Panc1 (cell line): ENCODE measurements around the gene USP32. TPM values are rescaled to one million over a fixed set of nuclear protein-coding genes. Genes with fewer than 3 reads are reported as not detected.

ENCODE experiments used
- ATAC-seq: fragments of 200-7000 bp; cut with Tn5 transposase; 2 replicates; pipeline ENCODE4 v1.9.1; 2020; ENCODE audit warnings: mild to moderate bottlenecking, moderate library complexity
- BruUV-seq: library from RNA; stranded (reverse); fragments of 400-500 nt; replicated peaks from 2 replicates; lab custom pipeline; 2021; lab: Mats Ljungman, UMichigan
- CTCF ChIA-PET: fragments of 300-600 bp; sonication (Branson Sonifier 250); formaldehyde crosslinking; loops from one replicate; lab custom pipeline; 2022; ENCODE audit warnings: antibody characterized with exemption; lab: Charles Lee
- POLR2A ChIA-PET: fragments of 300-600 bp; sonication (Branson Sonifier 250); formaldehyde crosslinking; loops from one replicate; lab custom pipeline; 2022; ENCODE audit warnings: antibody characterized with exemption; lab: Charles Lee
- DNase-seq: peaks from one replicate; pipeline ENCODE4 v3.0.0-alpha.2; 2010; ENCODE audit warnings: low read depth, low spot score
- H3K27ac ChIP-seq: 2 replicates; pipeline ENCODE4 v1.5.1; 2011; ENCODE audit warnings: mild to moderate bottlenecking, low read length, inconsistent platforms
- H3K27me3 ChIP-seq: fragments of 200-500 bp; sonication (Bioruptor generic); 2 replicates; pipeline ENCODE4 v1.6.0; 2014; ENCODE audit warnings: low read length, inconsistent platforms; ENCODE audit not compliant: control insufficient read depth, insufficient read depth
- H3K36me3 ChIP-seq: fragments of 200-500 bp; sonication (Bioruptor generic); 2 replicates; pipeline ENCODE4 v1.5.1; 2014; ENCODE audit warnings: inconsistent platforms, mild to moderate bottlenecking, low read length, moderate library complexity; ENCODE audit not compliant: control insufficient read depth, insufficient read depth
- H3K4me1 ChIP-seq: 2 replicates; pipeline ENCODE4 v1.5.1; 2011; ENCODE audit warnings: inconsistent platforms, mild to moderate bottlenecking, low read length, moderate library complexity; ENCODE audit not compliant: control insufficient read depth, insufficient read depth
- H3K4me3 ChIP-seq, 2 experiments: 2 replicates each; pipeline ENCODE4 v1.5.1; 2011 to 2012; ENCODE audit warnings: low read depth in 2 of 2, low read length in 2 of 2, mild to moderate bottlenecking in 2 of 2, inconsistent platforms in 1 of 2, moderate library complexity in 1 of 2
- H3K9me3 ChIP-seq: fragments of 200-500 bp; sonication (Bioruptor generic); 2 replicates; pipeline ENCODE4 v1.5.1; 2014; ENCODE audit warnings: low read depth, mild to moderate bottlenecking, inconsistent platforms, low read length, moderate library complexity; ENCODE audit not compliant: control insufficient read depth, insufficient read depth
- CTCF ChIP-seq: fragments of 450-650 bp; IDR thresholded peaks from 2 replicates; pipeline ENCODE4 v1.5.1; 2017; ENCODE audit warnings: mild to moderate bottlenecking
- POLR2AphosphoS5 ChIP-seq: IDR thresholded peaks from 2 replicates; pipeline ENCODE4 v1.6.1; 2012; ENCODE audit warnings: mild to moderate bottlenecking, low read depth, low read length, moderate library complexity
- SIN3A ChIP-seq: IDR thresholded peaks from 2 replicates; pipeline ENCODE4 v1.6.1; 2012; ENCODE audit warnings: low read depth, mild to moderate bottlenecking, low read length, moderate library complexity, borderline replicate concordance; ENCODE audit not compliant: insufficient read depth
- TCF7L2 ChIP-seq: IDR thresholded peaks from 2 replicates; pipeline ENCODE4 v1.6.1; 2011; ENCODE audit warnings: mild to moderate bottlenecking, low read depth, low read length, inconsistent platforms
- in situ Hi-C: cut with HindIII; loops from 2 replicates; pipeline ENCODE4 v1.10.0; 2016; ENCODE audit warnings: low sequenced_read_pairs, low pct_unique_long_range_greater_than_20kb
- intact Hi-C: fragments of 100-400 bp; cut with micrococcal nuclease; formaldehyde crosslinking; loops from one replicate; pipeline ENCODE4 v1.10.0; 2022; ENCODE audit not compliant: unreplicated experiment
- total RNA-seq: library from RNA; stranded (reverse); gene quantifications from one replicate; pipeline ENCODE4 v1.2.1, GENCODE V29; 2021; ENCODE audit not compliant: unreplicated experiment
- TF ChIP-seq, protein P1 (sequence below), 2 experiments: IDR thresholded peaks; 2 replicates each; pipeline ENCODE4 v1.6.1; 2011 to 2012; ENCODE audit warnings: low read depth in 2 of 2, control low read depth in 1 of 2, low read length in 1 of 2, mild to moderate bottlenecking in 1 of 2, moderate library complexity in 1 of 2; ENCODE audit not compliant: insufficient read depth in 1 of 2

Gene USP32
- total RNA-seq, 1 experiment from 2014 or later: 45.5 TPM

- DNase-seq (no peak), ATAC-seq (no peak)
- Histone ChIP-seq H3K27me3 (no peaks in the 10 kb centered on the region), H3K9me3 (no peaks in the 10 kb centered on the region), H3K27ac (no peak overlapping the region), H3K4me3 (no peak overlapping the region), H3K36me3 (peaks cover 11% of the 10 kb centered on the region; the same call in 1 of the 2 replicates), H3K4me1 (peaks cover 3% of the 10 kb centered on the region; the same call in 1 of the 2 replicates)
- CTCF ChIA-PET: no interaction called here
- in situ Hi-C loops: no loop called here
- TF ChIP-seq POLR2AphosphoS5: no peak
- no peak for TF ChIP-seq SIN3A
- no peak for TF ChIP-seq CTCF
- no peak for TF ChIP-seq TCF7L2
- TF ChIP-seq, protein P1, sequence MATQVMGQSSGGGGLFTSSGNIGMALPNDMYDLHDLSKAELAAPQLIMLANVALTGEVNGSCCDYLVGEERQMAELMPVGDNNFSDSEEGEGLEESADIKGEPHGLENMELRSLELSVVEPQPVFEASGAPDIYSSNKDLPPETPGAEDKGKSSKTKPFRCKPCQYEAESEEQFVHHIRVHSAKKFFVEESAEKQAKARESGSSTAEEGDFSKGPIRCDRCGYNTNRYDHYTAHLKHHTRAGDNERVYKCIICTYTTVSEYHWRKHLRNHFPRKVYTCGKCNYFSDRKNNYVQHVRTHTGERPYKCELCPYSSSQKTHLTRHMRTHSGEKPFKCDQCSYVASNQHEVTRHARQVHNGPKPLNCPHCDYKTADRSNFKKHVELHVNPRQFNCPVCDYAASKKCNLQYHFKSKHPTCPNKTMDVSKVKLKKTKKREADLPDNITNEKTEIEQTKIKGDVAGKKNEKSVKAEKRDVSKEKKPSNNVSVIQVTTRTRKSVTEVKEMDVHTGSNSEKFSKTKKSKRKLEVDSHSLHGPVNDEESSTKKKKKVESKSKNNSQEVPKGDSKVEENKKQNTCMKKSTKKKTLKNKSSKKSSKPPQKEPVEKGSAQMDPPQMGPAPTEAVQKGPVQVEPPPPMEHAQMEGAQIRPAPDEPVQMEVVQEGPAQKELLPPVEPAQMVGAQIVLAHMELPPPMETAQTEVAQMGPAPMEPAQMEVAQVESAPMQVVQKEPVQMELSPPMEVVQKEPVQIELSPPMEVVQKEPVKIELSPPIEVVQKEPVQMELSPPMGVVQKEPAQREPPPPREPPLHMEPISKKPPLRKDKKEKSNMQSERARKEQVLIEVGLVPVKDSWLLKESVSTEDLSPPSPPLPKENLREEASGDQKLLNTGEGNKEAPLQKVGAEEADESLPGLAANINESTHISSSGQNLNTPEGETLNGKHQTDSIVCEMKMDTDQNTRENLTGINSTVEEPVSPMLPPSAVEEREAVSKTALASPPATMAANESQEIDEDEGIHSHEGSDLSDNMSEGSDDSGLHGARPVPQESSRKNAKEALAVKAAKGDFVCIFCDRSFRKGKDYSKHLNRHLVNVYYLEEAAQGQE (IDR thresholded peaks at IDR 0.05; ENCODE audit: insufficient read depth in 1 of 2, low read depth in 2 of 2, low read length in 1 of 2): no peak
- BruUV-seq: no TSS peak
- intact Hi-C loops: no loop called here
- POLR2A ChIA-PET: interaction anchor here (0.6 kb wide), 1 partner anchor 185 kb away, joined by 4 read pairs; no protein-coding TSS in a partner anchor
Measured at GRCh38 chr17:60395508-60396065, 3.7 kb upstream of the USP32 start.

- POLR2A ChIA-PET: no interaction called here
Measured at GRCh38 chr17:60393840-60394723, 2.1 kb upstream of the USP32 start.

More at GRCh38 chr17:60393840-60394723, 2.1 kb upstream of the USP32 start:
- intact Hi-C loops (no loop called here), in situ Hi-C loops (no loop called here)
- no peak overlapping the region for H3K4me3 ChIP-seq
- peaks cover 11% of the 10 kb centered on the region; the same call in 1 of the 2 replicates for H3K36me3 ChIP-seq
- peaks cover 10% of the 10 kb centered on the region for H3K4me1 ChIP-seq
- DNase-seq: no peak
- BruUV-seq: no TSS peak
- TF ChIP-seq TCF7L2: no peak
- TF ChIP-seq, protein P1 (IDR thresholded peaks at IDR 0.05; ENCODE audit: insufficient read depth in 1 of 2, low read depth in 2 of 2, low read length in 1 of 2): no peak
- TF ChIP-seq POLR2AphosphoS5: no peak
- CTCF ChIA-PET: interaction anchor here (0.6 kb wide), 1 partner anchor 182 kb away, joined by 5 read pairs; no protein-coding TSS in a partner anchor
- ATAC-seq: no peak
- no peaks in the 10 kb centered on the region for H3K27me3 ChIP-seq
- H3K27ac ChIP-seq: no peak overlapping the region
- no peaks in the 10 kb centered on the region for H3K9me3 ChIP-seq
